ENCODE measurements around the gene VPS18.

DNA sequence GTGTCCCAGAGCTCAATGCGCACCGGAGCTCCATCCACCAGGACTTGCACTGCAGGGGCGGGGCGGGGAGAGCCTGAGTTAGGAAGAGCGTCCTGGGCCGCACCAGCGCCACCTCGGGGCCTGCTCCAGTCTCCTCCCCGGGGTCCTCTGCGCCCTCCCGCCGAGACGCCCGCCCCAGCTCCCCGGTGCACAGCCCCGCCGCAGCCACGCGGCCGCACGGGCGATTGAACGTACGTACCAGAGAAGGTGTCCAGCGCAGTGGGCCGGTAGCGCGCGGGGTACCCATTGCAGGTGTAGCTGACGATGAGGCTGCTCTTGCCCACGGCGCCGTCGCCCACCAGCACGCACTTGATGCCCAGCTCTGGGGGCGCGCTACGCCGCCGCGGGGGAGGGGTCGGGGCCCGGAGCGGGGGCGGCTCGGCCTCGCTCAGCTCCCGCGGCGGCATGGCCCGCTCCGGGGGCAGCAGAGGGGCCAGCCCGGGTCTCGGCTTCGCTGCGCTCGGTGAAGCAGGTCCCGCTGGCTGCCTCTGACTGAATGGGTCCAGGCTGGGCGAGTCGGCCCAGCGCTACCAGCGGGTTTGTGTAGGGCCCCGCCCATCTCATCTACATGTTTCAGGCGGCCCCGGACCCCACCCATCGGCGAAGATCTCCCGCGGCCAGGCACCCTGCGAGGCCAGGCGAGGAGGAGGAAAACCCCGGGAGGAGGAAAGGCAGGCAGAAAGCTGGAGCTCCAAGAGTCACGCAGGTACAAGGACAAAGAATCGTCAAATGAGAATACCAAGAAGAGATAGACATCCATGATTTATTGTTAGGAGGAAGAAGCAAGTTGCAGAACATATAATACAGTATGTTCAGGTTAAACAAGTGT lies 20.3 kb upstream of the VPS18 start, which contains the start of gene RHOV:
- TF ChIP-seq EZH2phosphoT487 (conservative IDR thresholded peaks at IDR 0.05; ENCODE audit: low read length) (no peak), CTCF (IDR thresholded peaks at IDR 0.05; ENCODE audit: insufficient read depth, low read length, poor library complexity, severe bottlenecking) (peak; percentile 39)
